ENCODE data around the gene EXOC3L2. TPM values are rescaled to one million over a fixed set of nuclear protein-coding genes. Genes with fewer than 3 reads are reported as not detected.

The EXOC3L2 gene
- total RNA-seq, 1 donor from 2014 or later, result 0.12 TPM

DNA sequence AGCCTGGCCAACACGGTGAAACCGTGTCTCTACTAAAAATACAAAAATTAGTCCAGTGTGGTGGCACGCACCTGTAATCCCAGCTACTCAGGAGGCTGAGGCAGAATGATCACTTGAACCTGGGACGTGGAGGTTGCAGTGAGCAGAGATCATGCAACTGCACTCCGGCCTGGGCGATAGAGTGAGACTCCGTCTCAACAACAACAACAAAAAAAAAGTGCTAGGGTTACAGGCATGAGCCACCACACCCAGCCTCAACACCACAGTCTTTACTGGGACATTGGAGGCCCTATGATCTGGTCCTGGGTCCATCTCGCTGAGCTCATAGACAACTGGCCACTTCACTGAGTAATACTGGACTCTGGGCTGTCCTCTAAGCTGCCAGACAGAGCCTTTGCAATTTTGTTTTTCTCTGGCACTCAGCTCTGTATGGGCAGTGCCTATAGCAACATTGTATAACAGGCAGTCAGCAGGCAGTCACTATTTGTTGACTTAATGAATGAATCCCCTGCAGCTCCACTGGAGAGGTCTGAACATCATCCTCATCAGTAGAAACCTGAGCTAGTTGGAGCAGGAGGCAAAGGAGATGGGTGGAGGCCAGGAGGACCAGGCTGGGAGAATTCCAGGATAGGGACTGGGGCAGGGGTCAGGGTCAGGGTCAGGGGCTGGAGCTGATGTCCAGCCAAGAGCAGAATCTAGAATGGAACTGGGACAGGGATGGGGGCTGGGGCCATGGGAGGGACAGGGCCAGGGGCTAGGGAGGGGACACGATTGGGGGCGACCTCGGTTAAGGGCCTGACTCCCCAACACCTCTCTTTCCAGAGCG, 58.5 kb downstream of the EXOC3L2 start:
- no peak overlapping the region for H3K4me3 ChIP-seq (ENCODE audit: low read depth, low read length)
- DNase-seq (ENCODE audit: low read depth), result no peak
- TF ChIP-seq, protein P1, sequence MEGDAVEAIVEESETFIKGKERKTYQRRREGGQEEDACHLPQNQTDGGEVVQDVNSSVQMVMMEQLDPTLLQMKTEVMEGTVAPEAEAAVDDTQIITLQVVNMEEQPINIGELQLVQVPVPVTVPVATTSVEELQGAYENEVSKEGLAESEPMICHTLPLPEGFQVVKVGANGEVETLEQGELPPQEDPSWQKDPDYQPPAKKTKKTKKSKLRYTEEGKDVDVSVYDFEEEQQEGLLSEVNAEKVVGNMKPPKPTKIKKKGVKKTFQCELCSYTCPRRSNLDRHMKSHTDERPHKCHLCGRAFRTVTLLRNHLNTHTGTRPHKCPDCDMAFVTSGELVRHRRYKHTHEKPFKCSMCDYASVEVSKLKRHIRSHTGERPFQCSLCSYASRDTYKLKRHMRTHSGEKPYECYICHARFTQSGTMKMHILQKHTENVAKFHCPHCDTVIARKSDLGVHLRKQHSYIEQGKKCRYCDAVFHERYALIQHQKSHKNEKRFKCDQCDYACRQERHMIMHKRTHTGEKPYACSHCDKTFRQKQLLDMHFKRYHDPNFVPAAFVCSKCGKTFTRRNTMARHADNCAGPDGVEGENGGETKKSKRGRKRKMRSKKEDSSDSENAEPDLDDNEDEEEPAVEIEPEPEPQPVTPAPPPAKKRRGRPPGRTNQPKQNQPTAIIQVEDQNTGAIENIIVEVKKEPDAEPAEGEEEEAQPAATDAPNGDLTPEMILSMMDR (conservative IDR thresholded peaks at IDR 0.05; ENCODE audit: low read depth, low read length), result no peak

DNA sequence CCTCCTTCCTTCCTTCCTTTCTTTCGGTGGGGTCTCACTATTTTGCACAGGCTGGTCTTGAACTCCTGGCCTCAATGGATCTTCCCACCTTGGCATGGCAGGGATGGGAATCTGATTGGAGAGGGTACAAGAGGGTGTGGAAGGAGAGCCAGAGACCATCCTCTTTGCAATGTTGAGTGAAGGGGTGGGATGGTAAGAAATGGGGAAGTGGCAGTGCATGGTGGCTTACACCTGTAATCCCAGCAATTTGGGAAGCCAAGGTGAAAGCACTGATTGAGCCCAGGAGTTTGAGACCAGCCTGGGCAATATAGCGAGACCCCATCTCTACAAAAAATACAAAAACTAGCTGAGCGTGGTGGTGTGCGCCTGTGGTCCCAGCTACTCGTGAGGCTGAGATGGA, 61.1 kb downstream of the EXOC3L2 start:
- H3K4me3 ChIP-seq (ENCODE audit: low read depth, low read length), result no peak overlapping the region
- no peak for DNase-seq (ENCODE audit: low read depth)
- TF ChIP-seq, protein P1 (conservative IDR thresholded peaks at IDR 0.05; ENCODE audit: low read depth, low read length), result no peak

GRCh38 chr19:45182758-45183157, 62.4 kb downstream of the EXOC3L2 start:
- TF ChIP-seq, protein P1 (conservative IDR thresholded peaks at IDR 0.05; ENCODE audit: low read depth, low read length), result no peak
- no peak overlapping the region for H3K4me3 ChIP-seq (ENCODE audit: low read depth, low read length)
- DNase-seq (ENCODE audit: low read depth), result no peak

- H3K4me3 ChIP-seq (ENCODE audit: low read depth, low read length), result no peak overlapping the region
- no peak for DNase-seq (ENCODE audit: low read depth)
- TF ChIP-seq, protein P1 (conservative IDR thresholded peaks at IDR 0.05; ENCODE audit: low read depth, low read length), result no peak
These were observed 64.3 kb downstream of the EXOC3L2 start for GRCh38 chr19:45180936-45181335.

DNA sequence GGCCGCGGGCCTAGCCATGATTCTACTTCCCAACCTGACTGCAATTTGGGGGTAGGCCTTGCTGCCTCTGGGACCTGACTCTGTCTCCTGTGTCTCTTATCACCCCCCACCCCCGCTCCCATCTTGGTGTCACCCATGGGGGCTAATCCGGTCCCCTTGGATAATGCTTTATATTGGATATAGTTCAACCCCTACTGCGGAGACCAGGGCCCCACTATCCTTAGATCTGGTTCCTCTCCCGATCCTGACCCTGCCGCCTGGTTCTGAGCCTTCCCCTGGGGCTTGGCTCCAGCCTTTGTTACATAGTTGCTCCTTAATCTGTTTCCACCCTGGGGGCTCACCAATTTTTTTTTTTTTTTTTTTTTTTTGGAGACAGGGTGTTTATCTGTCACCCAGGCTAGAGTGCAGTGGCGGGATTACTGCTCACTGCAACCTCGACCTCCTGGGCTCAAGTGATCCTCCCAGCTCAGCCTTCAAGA, 65.3 kb downstream of the EXOC3L2 start:
- TF ChIP-seq, protein P1 (conservative IDR thresholded peaks at IDR 0.05; ENCODE audit: low read depth, low read length), result no peak
- DNase-seq (ENCODE audit: low read depth), result no peak
- H3K4me3 ChIP-seq (ENCODE audit: low read depth, low read length), result peak overlapping the region; percentile 98

DNA sequence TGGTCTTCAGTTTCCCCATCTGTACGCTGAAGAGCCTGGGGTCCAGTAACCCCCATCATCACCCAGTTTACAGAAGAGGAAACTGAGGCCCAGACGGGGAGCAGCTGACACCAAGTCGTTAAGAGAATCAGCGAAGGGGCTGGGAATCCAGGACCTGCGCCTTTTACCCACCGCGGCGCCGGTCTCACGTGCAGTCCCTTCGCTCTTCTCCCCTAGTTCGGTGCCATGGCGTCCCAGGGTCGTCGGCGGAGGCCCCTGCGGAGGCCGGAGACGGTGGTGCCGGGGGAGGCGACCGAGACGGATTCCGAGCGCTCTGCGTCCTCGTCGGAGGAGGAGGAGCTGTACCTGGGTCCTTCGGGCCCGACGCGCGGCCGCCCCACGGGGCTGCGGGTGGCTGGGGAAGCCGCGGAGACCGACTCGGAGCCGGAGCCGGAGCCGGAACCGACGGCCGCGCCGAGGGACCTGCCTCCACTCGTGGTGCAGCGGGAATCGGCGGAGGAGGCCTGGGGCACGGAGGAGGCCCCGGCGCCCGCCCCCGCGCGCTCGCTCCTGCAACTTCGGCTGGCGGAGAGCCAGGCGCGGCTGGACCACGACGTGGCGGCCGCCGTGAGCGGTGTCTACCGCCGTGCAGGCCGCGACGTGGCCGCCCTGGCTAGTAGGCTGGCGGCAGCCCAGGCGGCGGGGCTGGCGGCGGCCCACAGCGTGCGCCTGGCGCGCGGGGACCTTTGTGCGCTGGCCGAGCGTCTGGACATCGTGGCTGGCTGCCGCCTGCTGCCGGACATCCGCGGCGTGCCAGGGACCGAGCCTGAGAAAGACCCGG, 65.9 kb downstream of the EXOC3L2 start:
- TF ChIP-seq, protein P1 (conservative IDR thresholded peaks at IDR 0.05; ENCODE audit: low read depth, low read length), result no peak
- DNase-seq (ENCODE audit: low read depth), result no peak
- peak overlapping the region; percentile 98 for H3K4me3 ChIP-seq (ENCODE audit: low read depth, low read length)
